ENCODE measurements around the gene LCE6A. TPM values are rescaled to one million over a fixed set of nuclear protein-coding genes. Genes with fewer than 3 reads are reported as not detected.

The LCE6A gene
- total and polyA plus RNA-seq, 2 donors (not counting 1 experiment from before 2014, with no cell fraction given) = not detected

GRCh38 chr1:152866321-152866720, 23.7 kb downstream of the LCE6A start:
- Histone ChIP-seq H2AFZ (ENCODE audit: low read length) (no peak overlapping the region), H3K9me3 (ENCODE audit: control insufficient read depth, insufficient read depth, low read depth, low read length) (no peaks in the 10 kb centered on the region), H3K27me3 (ENCODE audit: control insufficient read depth, insufficient read depth, low read length) (no peaks in the 10 kb centered on the region), H3K4me3 (replicated peaks in 1 of 4; ENCODE audit: control extremely low read depth in 1 of 4, insufficient read depth in 1 of 4, low read depth in 3 of 4, low read length in 4 of 4) (no peak overlapping the region), H4K20me1 (ENCODE audit: control insufficient read depth, extremely low read depth, insufficient read depth, low read length) (no peaks in the 10 kb centered on the region), H3K36me3 (ENCODE audit: control insufficient read depth, insufficient read depth, low read length) (no peaks in the 10 kb centered on the region), H3K79me2 (ENCODE audit: control insufficient read depth, insufficient read depth, low read length) (no peaks in the 10 kb centered on the region), H3K27ac (ENCODE audit: insufficient read depth, low read length) (no peak overlapping the region), H3K4me1 (ENCODE audit: control insufficient read depth, extremely low read depth, insufficient read depth, low read length) (no peaks in the 10 kb centered on the region), H3K9ac (ENCODE audit: insufficient read depth, low read length) (no peak overlapping the region), H3K4me2 (ENCODE audit: extremely low read depth, insufficient read depth, low read length) (no peak overlapping the region)
- TF ChIP-seq EZH2 (IDR thresholded peaks at IDR 0.05; ENCODE audit: low read length, missing control alignments) = no peak
- TF ChIP-seq CTCF (conservative IDR thresholded peaks at IDR 0.05 in 1 of 2, IDR thresholded peaks at IDR 0.05 in 1 of 2; ENCODE audit: low read depth in 1 of 2, low read length in 2 of 2) = no peak
- DNase-seq (ENCODE audit: low read depth in 2 of 2) = no peak

DNA sequence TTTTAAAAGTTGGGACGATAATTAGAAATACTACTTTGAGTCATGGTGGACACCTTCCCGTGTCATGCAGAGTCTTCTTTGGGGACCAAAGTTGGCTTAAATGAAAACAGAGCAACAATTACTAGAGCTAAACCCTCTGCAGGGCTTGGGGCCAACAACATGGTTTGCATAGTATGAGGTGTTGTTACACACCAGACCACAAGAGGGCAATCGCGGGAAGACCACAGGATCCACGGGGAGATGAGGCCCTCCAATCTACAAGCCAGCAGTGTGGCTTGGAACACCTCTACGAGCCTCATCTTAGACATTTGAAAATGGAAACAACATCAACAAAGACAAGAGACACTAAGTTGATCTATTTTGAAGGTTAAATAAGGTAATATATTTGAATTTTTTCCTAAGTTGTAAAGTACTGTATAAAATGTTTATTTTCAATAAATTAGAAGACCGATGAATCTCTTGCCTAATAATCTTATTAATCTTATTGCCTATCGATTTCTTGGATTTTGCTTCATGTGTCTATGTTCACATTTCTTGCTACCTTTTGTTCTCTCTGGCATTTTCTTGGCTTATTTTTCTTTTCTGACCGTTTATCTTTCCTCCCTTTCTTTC, 27.3 kb downstream of the LCE6A start:
- Histone ChIP-seq H3K9me3 (ENCODE audit: control insufficient read depth, insufficient read depth, low read depth, low read length) (no peaks in the 10 kb centered on the region), H3K27me3 (ENCODE audit: control insufficient read depth, insufficient read depth, low read length) (no peaks in the 10 kb centered on the region), H3K79me2 (ENCODE audit: control insufficient read depth, insufficient read depth, low read length) (no peaks in the 10 kb centered on the region), H3K4me1 (ENCODE audit: control insufficient read depth, extremely low read depth, insufficient read depth, low read length) (peaks cover 2% of the 10 kb centered on the region), H3K9ac (ENCODE audit: insufficient read depth, low read length) (no peak overlapping the region), H2AFZ (ENCODE audit: low read length) (no peak overlapping the region), H3K27ac (ENCODE audit: insufficient read depth, low read length) (no peak overlapping the region), H3K4me2 (ENCODE audit: extremely low read depth, insufficient read depth, low read length) (no peak overlapping the region), H4K20me1 (ENCODE audit: control insufficient read depth, extremely low read depth, insufficient read depth, low read length) (no peaks in the 10 kb centered on the region), H3K4me3 (replicated peaks in 1 of 4; ENCODE audit: control extremely low read depth in 1 of 4, insufficient read depth in 1 of 4, low read depth in 3 of 4, low read length in 4 of 4) (no peak overlapping the region), H3K36me3 (ENCODE audit: control insufficient read depth, insufficient read depth, low read length) (no peaks in the 10 kb centered on the region)
- peak; percentile 67 to 82 for TF ChIP-seq CTCF (conservative IDR thresholded peaks at IDR 0.05 in 1 of 2, IDR thresholded peaks at IDR 0.05 in 1 of 2; ENCODE audit: low read depth in 1 of 2, low read length in 2 of 2)
- TF ChIP-seq EZH2 (IDR thresholded peaks at IDR 0.05; ENCODE audit: low read length, missing control alignments) = no peak
- DNase-seq (ENCODE audit: low read depth in 2 of 2) = peak; percentile 45 to 49

GRCh38 chr1:152870831-152871730, 28.4 kb downstream of the LCE6A start:
- no peaks in the 10 kb centered on the region for H3K79me2 ChIP-seq (ENCODE audit: control insufficient read depth, insufficient read depth, low read length)
- H3K4me3 ChIP-seq (replicated peaks in 1 of 4; ENCODE audit: control extremely low read depth in 1 of 4, insufficient read depth in 1 of 4, low read depth in 3 of 4, low read length in 4 of 4) = no peak overlapping the region
- H3K36me3 ChIP-seq (ENCODE audit: control insufficient read depth, insufficient read depth, low read length) = no peaks in the 10 kb centered on the region
- H2AFZ ChIP-seq (ENCODE audit: low read length) = no peak overlapping the region
- no peak overlapping the region for H3K4me2 ChIP-seq (ENCODE audit: extremely low read depth, insufficient read depth, low read length)
- TF ChIP-seq CTCF (conservative IDR thresholded peaks at IDR 0.05 in 1 of 2, IDR thresholded peaks at IDR 0.05 in 1 of 2; ENCODE audit: low read depth in 1 of 2, low read length in 2 of 2) (peak in 1 of 2 donors; percentile 67), EZH2 (IDR thresholded peaks at IDR 0.05; ENCODE audit: low read length, missing control alignments) (no peak)
- H4K20me1 ChIP-seq (ENCODE audit: control insufficient read depth, extremely low read depth, insufficient read depth, low read length) = no peaks in the 10 kb centered on the region
- H3K4me1 ChIP-seq (ENCODE audit: control insufficient read depth, extremely low read depth, insufficient read depth, low read length) = peaks cover 2% of the 10 kb centered on the region
- peak; percentile 7 to 10 for DNase-seq (ENCODE audit: low read depth in 2 of 2)
- H3K27me3 ChIP-seq (ENCODE audit: control insufficient read depth, insufficient read depth, low read length) = no peaks in the 10 kb centered on the region
- no peak overlapping the region for H3K9ac ChIP-seq (ENCODE audit: insufficient read depth, low read length)
- no peaks in the 10 kb centered on the region for H3K9me3 ChIP-seq (ENCODE audit: control insufficient read depth, insufficient read depth, low read depth, low read length)
- H3K27ac ChIP-seq (ENCODE audit: insufficient read depth, low read length) = no peak overlapping the region
